H1 (cell line): ENCODE data around the gene UBE2E3. TPM values are rescaled to one million over a fixed set of nuclear protein-coding genes. Genes with fewer than 3 reads are reported as not detected.

Experiments used
- CTCF ChIA-PET: fragments of 300-600 bp; sonication (Branson Sonifier 250); formaldehyde crosslinking; loops from one replicate; lab custom pipeline; 2021; ENCODE audit not compliant: partially characterized antibody; lab: Charles Lee
- POLR2A ChIA-PET: fragments of 300-600 bp; sonication (Branson Sonifier 250); formaldehyde crosslinking; loops from one replicate; lab custom pipeline; 2021; ENCODE audit warnings: inconsistent platforms; ENCODE audit not compliant: partially characterized antibody; lab: Charles Lee
- DNase-seq, 2 experiments: peaks; one replicate each; pipeline versions ENCODE4 v3.0.0 to v3.0.0-alpha.2; 2010 to 2022; ENCODE audit warnings: low spot score in 2 of 2, low read depth in 1 of 2, mixed read lengths in 1 of 2
- FAIRE-seq: peaks from 2 replicates; lab custom pipeline; 2011; peaks lifted over from hg19 to GRCh38; lab: Jason Lieb, UNC
- H2AFZ ChIP-seq: 2 replicates; pipeline ENCODE4 v1.8.1; 2012; ENCODE audit warnings: low read length, inconsistent platforms
- H2AK5ac ChIP-seq: 2 replicates; pipeline ENCODE4 v1.6.1; 2013; ENCODE audit warnings: low read depth, low read length
- H2BK120ac ChIP-seq: replicated peaks from 2 replicates; pipeline ENCODE3; 2013; ENCODE audit warnings: low read depth, low read length, inconsistent platforms
- H2BK12ac ChIP-seq: 2 replicates; pipeline ENCODE4 v1.6.1; 2013; ENCODE audit warnings: low read depth, low read length
- H2BK15ac ChIP-seq: 2 replicates; pipeline ENCODE4 v1.6.1; 2013; ENCODE audit warnings: low read length
- H2BK20ac ChIP-seq: 2 replicates; pipeline ENCODE4 v1.6.1; 2013; ENCODE audit warnings: low read length
- H2BK5ac ChIP-seq: 2 replicates; pipeline ENCODE4 v1.6.1; 2013; ENCODE audit warnings: low read depth, low read length
- H3K14ac ChIP-seq: 2 replicates; pipeline ENCODE4 v1.6.1; 2013; ENCODE audit warnings: inconsistent platforms; ENCODE audit not compliant: insufficient read length
- H3K18ac ChIP-seq: 2 replicates; pipeline ENCODE4 v1.6.1; 2013; ENCODE audit warnings: low read length; ENCODE audit errors: extremely low read depth
- H3K23ac ChIP-seq: 2 replicates; pipeline ENCODE4 v1.6.1; 2013; ENCODE audit warnings: inconsistent platforms; ENCODE audit not compliant: insufficient read length
- H3K23me2 ChIP-seq: 2 replicates; pipeline ENCODE4 v1.6.1; 2013; ENCODE audit warnings: low read depth, low read length
- H3K27ac ChIP-seq: 2 replicates; pipeline ENCODE4 v1.6.1; 2011; ENCODE audit warnings: low read depth, low read length, inconsistent platforms
- H3K27me3 ChIP-seq, 4 experiments: replicated peaks in 1 of 4; 1 replicate in 1 of 4; 2 replicates in 3 of 4; pipeline versions ENCODE4 v1.6.1 to v1.8.1; 2011 to 2013; ENCODE audit warnings: low read length in 3 of 4, mild to moderate bottlenecking in 3 of 4, inconsistent platforms in 2 of 4, mixed read lengths in 2 of 4, moderate library complexity in 1 of 4; ENCODE audit not compliant: control insufficient read depth in 3 of 4, insufficient read depth in 3 of 4; ENCODE audit errors: extremely low read depth in 1 of 4
- H3K36me3 ChIP-seq, 4 experiments: 2 replicates each; pipeline versions ENCODE4 v1.6.1 to v1.8.1; 2011 to 2013; ENCODE audit warnings: mild to moderate bottlenecking in 4 of 4, low read length in 3 of 4, moderate library complexity in 2 of 4, control low read depth in 1 of 4, inconsistent platforms in 1 of 4; ENCODE audit not compliant: insufficient read depth in 4 of 4, control insufficient read depth in 2 of 4
- H3K4ac ChIP-seq: replicated peaks from 2 replicates; pipeline ENCODE3; 2013; ENCODE audit warnings: low read length, low read depth, mixed read lengths, inconsistent platforms; ENCODE audit not compliant: insufficient read length
- H3K4me1 ChIP-seq, 4 experiments: replicated peaks in 1 of 4; 1 replicate in 1 of 4; 2 replicates in 3 of 4; pipeline versions ENCODE4 v1.6.1 to v1.8.1; 2011 to 2013; ENCODE audit warnings: low read length in 3 of 4, inconsistent platforms in 2 of 4, mixed read lengths in 1 of 4; ENCODE audit not compliant: insufficient read depth in 4 of 4, control insufficient read depth in 3 of 4
- H3K4me2 ChIP-seq, 2 experiments: 2 replicates each; pipeline versions ENCODE4 v1.6.1 to v1.8.1; 2011 to 2013; ENCODE audit warnings: low read depth in 2 of 2, low read length in 2 of 2, control low read depth in 1 of 2, inconsistent platforms in 1 of 2, mild to moderate bottlenecking in 1 of 2; ENCODE audit not compliant: insufficient read depth in 1 of 2
- H3K4me3 ChIP-seq, 4 experiments: fragments of 200-600, 300-600 bp in 1 of 4; sonication (generic), shearing (Covaris generic), sonication (Bioruptor Twin) in 1 of 4; 2 replicates each; pipeline versions ENCODE4 v1.5.1 to v1.8.1; 2011 to 2016; ENCODE audit warnings: low read length in 4 of 4, low read depth in 3 of 4, control low read depth in 2 of 4, inconsistent platforms in 2 of 4, mild to moderate bottlenecking in 2 of 4, mixed read lengths in 1 of 4, moderate library complexity in 1 of 4; ENCODE audit not compliant: insufficient read depth in 2 of 4; ENCODE audit errors: extremely low read depth in 1 of 4
- H3K56ac ChIP-seq: replicated peaks from 2 replicates; pipeline ENCODE3; 2013; ENCODE audit warnings: low read depth, mild to moderate bottlenecking, mixed read lengths, low read length, inconsistent platforms; ENCODE audit not compliant: insufficient read length
- H3K79me1 ChIP-seq: 2 replicates; pipeline ENCODE4 v1.6.1; 2013; ENCODE audit warnings: low read depth, low read length, control low read depth
- H3K79me2 ChIP-seq, 2 experiments: 2 replicates each; pipeline versions ENCODE4 v1.6.1 to v1.8.1; 2012 to 2013; ENCODE audit warnings: low read length in 2 of 2, mild to moderate bottlenecking in 2 of 2, inconsistent platforms in 1 of 2; ENCODE audit not compliant: insufficient read depth in 2 of 2, control insufficient read depth in 1 of 2
- H3K9ac ChIP-seq, 4 experiments: replicated peaks in 1 of 4; 1 replicate in 1 of 4; 2 replicates in 3 of 4; pipeline versions ENCODE4 v1.6.1 to v1.8.1; 2011 to 2013; ENCODE audit warnings: low read depth in 3 of 4, low read length in 3 of 4, control low read depth in 2 of 4, mild to moderate bottlenecking in 2 of 4, moderate library complexity in 2 of 4, inconsistent platforms in 1 of 4; ENCODE audit errors: extremely low read depth in 1 of 4
- H3K9me3 ChIP-seq, 2 experiments: 2 replicates each; pipeline versions ENCODE4 v1.6.1 to v1.8.1; 2012 to 2013; ENCODE audit warnings: mild to moderate bottlenecking in 2 of 2, moderate library complexity in 2 of 2, control low read depth in 1 of 2, inconsistent platforms in 1 of 2, low read depth in 1 of 2, low read length in 1 of 2, mixed read lengths in 1 of 2; ENCODE audit not compliant: insufficient read depth in 2 of 2
- H4K20me1 ChIP-seq, 2 experiments: replicated peaks in 1 of 2; 2 replicates each; pipeline versions ENCODE3 to v1.8.1; 2011 to 2013; ENCODE audit warnings: inconsistent platforms in 2 of 2, low read length in 2 of 2, mild to moderate bottlenecking in 1 of 2; ENCODE audit not compliant: insufficient read depth in 2 of 2, control insufficient read depth in 1 of 2
- H4K5ac ChIP-seq: 2 replicates; pipeline ENCODE4 v1.6.1; 2013; ENCODE audit warnings: low read length, low read depth, mixed read lengths, inconsistent platforms; ENCODE audit not compliant: insufficient read length
- H4K8ac ChIP-seq: 2 replicates; pipeline ENCODE4 v1.8.0; 2013; ENCODE audit warnings: mild to moderate bottlenecking, moderate library complexity, low read length, inconsistent platforms; ENCODE audit not compliant: insufficient read depth; ENCODE audit errors: extremely low read depth
- H4K91ac ChIP-seq: replicated peaks from 2 replicates; pipeline ENCODE3; 2013; ENCODE audit warnings: low read length, mixed read lengths, inconsistent platforms; ENCODE audit not compliant: insufficient read length
- ATF3 ChIP-seq: IDR thresholded peaks from 2 replicates; pipeline ENCODE4 v1.6.1; 2011; ENCODE audit warnings: low read depth, mild to moderate bottlenecking, low read length; ENCODE audit not compliant: insufficient read depth
- CBX5 ChIP-seq: fragments of 300-800, 300-1000 bp; sonication (generic); IDR thresholded peaks from 2 replicates; pipeline ENCODE4 v1.7.1; 2016; ENCODE audit warnings: antibody characterized with exemption, low read length, low read depth
- CHD1 ChIP-seq: IDR thresholded peaks from 2 replicates; pipeline ENCODE4 v1.6.1; 2012; ENCODE audit warnings: low read depth, low read length, improper control_type of control experiment
- CREB1 ChIP-seq: IDR thresholded peaks from 2 replicates; pipeline ENCODE4 v1.6.1; 2012; ENCODE audit warnings: inconsistent platforms
- EP300 ChIP-seq, 2 experiments: IDR thresholded peaks; 1 replicate in 1 of 2; 2 replicates in 1 of 2; pipeline ENCODE4 v1.6.1; 2011 to 2012; ENCODE audit warnings: low read depth in 2 of 2, low read length in 2 of 2, mild to moderate bottlenecking in 2 of 2, borderline replicate concordance in 1 of 2, inconsistent platforms in 1 of 2, moderate library complexity in 1 of 2
- EZH2 ChIP-seq: fragments of 200-600 bp; sonication (generic); IDR thresholded peaks from 2 replicates; pipeline ENCODE4 v1.7.1; 2012; ENCODE audit warnings: low read depth, mild to moderate bottlenecking, moderate library complexity, low read length, inconsistent platforms; ENCODE audit not compliant: severe bottlenecking
- NRF1 ChIP-seq: IDR thresholded peaks from 2 replicates; pipeline ENCODE4 v1.6.1; 2011; ENCODE audit warnings: mild to moderate bottlenecking, low read depth, low read length, improper control_type of control experiment
- RXRA ChIP-seq: IDR thresholded peaks from 2 replicates; pipeline ENCODE4 v1.6.1; 2011; ENCODE audit warnings: low read depth, mild to moderate bottlenecking, low read length, moderate library complexity; ENCODE audit not compliant: insufficient read depth
- SIX5 ChIP-seq: IDR thresholded peaks from 2 replicates; pipeline ENCODE4 v1.6.1; 2011; ENCODE audit warnings: mild to moderate bottlenecking, low read depth, low read length
- SP4 ChIP-seq: IDR thresholded peaks from 2 replicates; pipeline ENCODE4 v1.6.1; 2012; ENCODE audit warnings: low read length, inconsistent platforms
- TEAD4 ChIP-seq: IDR thresholded peaks from 2 replicates; pipeline ENCODE4 v1.6.1; 2012; ENCODE audit warnings: low read depth, low read length, inconsistent platforms, mixed read lengths
- polyA plus RNA-seq, 7 experiments: library from polyadenylated mRNA; depleted of rRNA in 3 of 7; stranded (reverse) in 5 of 7; unstranded in 2 of 7; fragments of >200 nt in 5 of 7; fragments of 200-250 nt in 2 of 7; gene quantifications; 1 replicate in 5 of 7; 2 replicates in 1 of 7; 4 replicates in 1 of 7; pipeline versions ENCODE4 v1.2.1 to v1.2.3, GENCODE V29; 2011 to 2013; ENCODE audit warnings: missing spikeins in 2 of 7, mixed read lengths in 2 of 7
- total RNA-seq: library from RNA; stranded (reverse); fragmentation: NEBNext Ultra II Directional; extraction: Animal tissue kit (Norgen Biotek cat#: 25700); gene quantifications from 2 replicates; pipeline ENCODE4 v1.2.1, GENCODE V29; 2021

The UBE2E3 gene
- total and polyA plus RNA-seq, 2 of the 8 experiments (the other 6 are each of a cell fraction or from before 2014, with no cell fraction given), result 106 to 132 TPM

- no peaks in the 10 kb centered on the region for H3K23me2 ChIP-seq
- H2BK120ac ChIP-seq, result no peak overlapping the region
- no peaks in the 10 kb centered on the region for H3K79me1 ChIP-seq
- no peaks in the 10 kb centered on the region for H4K20me1 ChIP-seq
- no peak overlapping the region for H3K23ac ChIP-seq
- no peak overlapping the region for H4K5ac ChIP-seq
- no peak overlapping the region for H2BK5ac ChIP-seq
- DNase-seq, result no peak
- H3K4me1 ChIP-seq, result no peaks in the 10 kb centered on the region
- no peak overlapping the region for H2AK5ac ChIP-seq
- ChIA-PET CTCF (interaction anchor here (0.6 to 2.6 kb wide), 3 partner anchors 15 to 686 kb away, joined by 3 to 7 read pairs (median 3); no protein-coding TSS in a partner anchor), POLR2A (no interaction called here)
- no peak for TF ChIP-seq TEAD4
- no peak for TF ChIP-seq EZH2
- no peak for TF ChIP-seq ATF3
- no peak for TF ChIP-seq EP300 (IDR thresholded peaks at IDR 0.05; ENCODE audit: borderline replicate concordance in 1 of 2, low read depth in 2 of 2, low read length in 2 of 2)
- TF ChIP-seq SP4, result no peak
- TF ChIP-seq NRF1, result no peak
- no peak for TF ChIP-seq CBX5
- TF ChIP-seq RXRA, result no peak
- TF ChIP-seq SIX5, result no peak
- no peak for TF ChIP-seq CHD1
- no peak for TF ChIP-seq CREB1
- no peak overlapping the region for H4K91ac ChIP-seq
- peaks cover 0 to 3% of the 10 kb centered on the region in 2 experiments; a peak in 2 of 4 replicates for H3K79me2 ChIP-seq
- no peak overlapping the region for H2BK12ac ChIP-seq
- H3K56ac ChIP-seq, result no peak overlapping the region
- no peak overlapping the region for H3K18ac ChIP-seq
- no peak overlapping the region for H2AFZ ChIP-seq
- H3K9me3 ChIP-seq, result no peaks in the 10 kb centered on the region
- H2BK20ac ChIP-seq, result no peak overlapping the region
- no peak overlapping the region for H4K8ac ChIP-seq
- FAIRE-seq, result no peak
- H3K27ac ChIP-seq, result no peak overlapping the region
- no peak overlapping the region for H2BK15ac ChIP-seq
- H3K36me3 ChIP-seq, result no peaks in the 10 kb centered on the region
- H3K4ac ChIP-seq, result no peak overlapping the region
- H3K27me3 ChIP-seq, result no peaks in the 10 kb centered on the region
- no peak overlapping the region for H3K4me3 ChIP-seq
- no peak overlapping the region for H3K14ac ChIP-seq
- H3K4me2 ChIP-seq, result no peak overlapping the region
- H3K9ac ChIP-seq, result no peak overlapping the region
Measured at GRCh38 chr2:181073896-181074295, 93.5 kb downstream of the UBE2E3 start.
